ENCODE data around the gene SMAD6. TPM values are rescaled to one million over a fixed set of nuclear protein-coding genes. Genes with fewer than 3 reads are reported as not detected.

The SMAD6 gene
- total and polyA plus RNA-seq, 2 donors (not counting 1 experiment from before 2014, with no cell fraction given): 0.03 to 0.37 TPM

GRCh38 chr15:66777596-66778313 lies 75.7 kb downstream of the SMAD6 start:
- no peak for DNase-seq
- POLR2A ChIA-PET: interaction anchor here (0.5 kb wide), 1 partner anchor 115 kb away, joined by 4 read pairs; no protein-coding TSS in a partner anchor

DNA sequence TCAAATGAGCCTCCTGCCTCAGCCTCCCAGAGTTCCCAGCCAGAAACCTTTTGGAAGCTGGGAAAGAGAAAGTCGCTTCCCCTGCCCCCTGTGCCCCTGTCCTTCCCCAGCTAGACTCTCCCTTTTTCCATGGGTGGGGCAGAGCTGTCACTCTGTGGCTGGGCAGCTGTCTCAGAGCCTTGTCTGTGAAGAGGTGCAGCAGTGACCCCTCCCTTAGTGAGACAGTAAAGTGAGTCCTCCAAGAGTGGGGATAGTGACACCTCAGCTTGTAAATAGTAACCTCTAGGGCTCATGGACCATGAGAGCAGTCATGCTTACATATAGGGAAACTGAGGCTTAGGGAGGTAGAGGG lies 76.3 kb downstream of the SMAD6 start:
- ChIA-PET CTCF (interaction anchor here (1.0 to 2.2 kb wide), 2 partner anchors 12 to 159 kb away, joined by 5 to 7 read pairs; no protein-coding TSS in a partner anchor), POLR2A (interaction anchor here (0.5 kb wide), 1 partner anchor 115 kb away, joined by 4 read pairs; no protein-coding TSS in a partner anchor)
- DNase-seq: no peak
- Mint-ChIP-seq H3K9me3 (ENCODE audit: insufficient read depth) (no peaks in the 10 kb centered on the region), H3K27ac (no peak overlapping the region), H3K4me1 (no peaks in the 10 kb centered on the region), H3K27me3 (no peaks in the 10 kb centered on the region), H3K4me3 (no peak overlapping the region)
- no peaks in the 10 kb centered on the region for H3K27me3 ChIP-seq (replicated peaks in 1 of 4; ENCODE audit: control extremely low read depth in 1 of 4, control insufficient read depth in 3 of 4, insufficient read depth in 4 of 4, low read length in 3 of 4)
- TF ChIP-seq, protein P1, sequence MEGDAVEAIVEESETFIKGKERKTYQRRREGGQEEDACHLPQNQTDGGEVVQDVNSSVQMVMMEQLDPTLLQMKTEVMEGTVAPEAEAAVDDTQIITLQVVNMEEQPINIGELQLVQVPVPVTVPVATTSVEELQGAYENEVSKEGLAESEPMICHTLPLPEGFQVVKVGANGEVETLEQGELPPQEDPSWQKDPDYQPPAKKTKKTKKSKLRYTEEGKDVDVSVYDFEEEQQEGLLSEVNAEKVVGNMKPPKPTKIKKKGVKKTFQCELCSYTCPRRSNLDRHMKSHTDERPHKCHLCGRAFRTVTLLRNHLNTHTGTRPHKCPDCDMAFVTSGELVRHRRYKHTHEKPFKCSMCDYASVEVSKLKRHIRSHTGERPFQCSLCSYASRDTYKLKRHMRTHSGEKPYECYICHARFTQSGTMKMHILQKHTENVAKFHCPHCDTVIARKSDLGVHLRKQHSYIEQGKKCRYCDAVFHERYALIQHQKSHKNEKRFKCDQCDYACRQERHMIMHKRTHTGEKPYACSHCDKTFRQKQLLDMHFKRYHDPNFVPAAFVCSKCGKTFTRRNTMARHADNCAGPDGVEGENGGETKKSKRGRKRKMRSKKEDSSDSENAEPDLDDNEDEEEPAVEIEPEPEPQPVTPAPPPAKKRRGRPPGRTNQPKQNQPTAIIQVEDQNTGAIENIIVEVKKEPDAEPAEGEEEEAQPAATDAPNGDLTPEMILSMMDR (IDR thresholded peaks at IDR 0.05): no peak
- no peak for TF ChIP-seq EZH2 (IDR thresholded peaks at IDR 0.05; ENCODE audit: borderline replicate concordance, insufficient read depth, low read depth, low read length, poor library complexity, severe bottlenecking)
- no peak overlapping the region for H3K4me2 ChIP-seq (replicated peaks; ENCODE audit: low read depth, low read length, poor library complexity, severe bottlenecking)
- no peaks in the 10 kb centered on the region for H3K9me3 ChIP-seq (ENCODE audit: control extremely low read depth in 1 of 3, control insufficient read depth in 2 of 3, insufficient read depth in 1 of 3, low read length in 2 of 3)
- H3K4me3 ChIP-seq (ENCODE audit: control extremely low read depth in 1 of 5, extremely low read depth in 1 of 5, insufficient read depth in 1 of 5, low read depth in 2 of 5, low read length in 4 of 5): no peak overlapping the region
- 100% methylated on average over 1 of the region's 1 CpG for WGBS (ENCODE audit: insufficient coverage)
- H3K9ac ChIP-seq (ENCODE audit: low read length): no peak overlapping the region
- no peak for ATAC-seq (ENCODE audit: low read depth)
- no peak overlapping the region for H2AFZ ChIP-seq (ENCODE audit: insufficient read depth, low read depth, low read length, poor library complexity, severe bottlenecking)
- no peaks in the 10 kb centered on the region for H3K36me3 ChIP-seq (replicated peaks in 1 of 2; ENCODE audit: control extremely low read depth in 1 of 2, control insufficient read depth in 1 of 2, extremely low read depth in 1 of 2, insufficient read depth in 2 of 2, low read length in 1 of 2)
- intact Hi-C loops (cut with micrococcal nuclease): no loop called here
- no peaks in the 10 kb centered on the region for H3K4me1 ChIP-seq (ENCODE audit: control insufficient read depth in 2 of 2, insufficient read depth in 2 of 2, low read length in 2 of 2)
- H4K20me1 ChIP-seq (ENCODE audit: control insufficient read depth, insufficient read depth, low read length, poor library complexity, severe bottlenecking): no peaks in the 10 kb centered on the region
- H3K27ac ChIP-seq (ENCODE audit: low read length in 2 of 2): no peak overlapping the region
- no peaks in the 10 kb centered on the region for H3K79me2 ChIP-seq (ENCODE audit: control insufficient read depth, insufficient read depth, low read length)

More at GRCh38 chr15:66777596-66778313, 75.7 kb downstream of the SMAD6 start:
- WGBS (ENCODE audit: insufficient coverage): 84% methylated on average over 5 of the region's 5 CpGs
- TF ChIP-seq, protein P1 (IDR thresholded peaks at IDR 0.05): no peak
- no peak for TF ChIP-seq EZH2 (IDR thresholded peaks at IDR 0.05; ENCODE audit: borderline replicate concordance, insufficient read depth, low read depth, low read length, poor library complexity, severe bottlenecking)
- no peaks in the 10 kb centered on the region for H3K79me2 ChIP-seq (ENCODE audit: control insufficient read depth, insufficient read depth, low read length)
- CTCF ChIA-PET: interaction anchor here (1.0 to 2.2 kb wide), 2 partner anchors 13 to 159 kb away, joined by 5 to 7 read pairs; no protein-coding TSS in a partner anchor
- Mint-ChIP-seq H3K4me3 (no peak overlapping the region), H3K27ac (no peak overlapping the region), H3K9me3 (ENCODE audit: insufficient read depth) (no peaks in the 10 kb centered on the region), H3K4me1 (no peaks in the 10 kb centered on the region), H3K27me3 (no peaks in the 10 kb centered on the region)
- H4K20me1 ChIP-seq (ENCODE audit: control insufficient read depth, insufficient read depth, low read length, poor library complexity, severe bottlenecking): no peaks in the 10 kb centered on the region
- intact Hi-C loops (cut with micrococcal nuclease): no loop called here
- H3K4me1 ChIP-seq (ENCODE audit: control insufficient read depth in 2 of 2, insufficient read depth in 2 of 2, low read length in 2 of 2): no peaks in the 10 kb centered on the region
- no peak overlapping the region for H2AFZ ChIP-seq (ENCODE audit: insufficient read depth, low read depth, low read length, poor library complexity, severe bottlenecking)
- no peak overlapping the region for H3K9ac ChIP-seq (ENCODE audit: low read length)
- no peaks in the 10 kb centered on the region for H3K36me3 ChIP-seq (replicated peaks in 1 of 2; ENCODE audit: control extremely low read depth in 1 of 2, control insufficient read depth in 1 of 2, extremely low read depth in 1 of 2, insufficient read depth in 2 of 2, low read length in 1 of 2)
- H3K27ac ChIP-seq (ENCODE audit: low read length in 2 of 2): no peak overlapping the region
- no peak overlapping the region for H3K4me3 ChIP-seq (ENCODE audit: control extremely low read depth in 1 of 5, extremely low read depth in 1 of 5, insufficient read depth in 1 of 5, low read depth in 2 of 5, low read length in 4 of 5)
- no peaks in the 10 kb centered on the region for H3K27me3 ChIP-seq (replicated peaks in 1 of 4; ENCODE audit: control extremely low read depth in 1 of 4, control insufficient read depth in 3 of 4, insufficient read depth in 4 of 4, low read length in 3 of 4)
- H3K4me2 ChIP-seq (replicated peaks; ENCODE audit: low read depth, low read length, poor library complexity, severe bottlenecking): no peak overlapping the region
- ATAC-seq (ENCODE audit: low read depth): no peak
- H3K9me3 ChIP-seq (ENCODE audit: control extremely low read depth in 1 of 3, control insufficient read depth in 2 of 3, insufficient read depth in 1 of 3, low read length in 2 of 3): no peaks in the 10 kb centered on the region
